ENCODE measurements around the gene TMSB10. TPM values are rescaled to one million over a fixed set of nuclear protein-coding genes. Genes with fewer than 3 reads are reported as not detected.
A peak's percentile ranks its signal among the peaks of the same experiment; 100 is the strongest.

Gene TMSB10
- total and polyA plus RNA-seq, 2 donors (not counting 1 experiment from before 2014, with no cell fraction given), result 7,414 to 8,130 TPM

DNA sequence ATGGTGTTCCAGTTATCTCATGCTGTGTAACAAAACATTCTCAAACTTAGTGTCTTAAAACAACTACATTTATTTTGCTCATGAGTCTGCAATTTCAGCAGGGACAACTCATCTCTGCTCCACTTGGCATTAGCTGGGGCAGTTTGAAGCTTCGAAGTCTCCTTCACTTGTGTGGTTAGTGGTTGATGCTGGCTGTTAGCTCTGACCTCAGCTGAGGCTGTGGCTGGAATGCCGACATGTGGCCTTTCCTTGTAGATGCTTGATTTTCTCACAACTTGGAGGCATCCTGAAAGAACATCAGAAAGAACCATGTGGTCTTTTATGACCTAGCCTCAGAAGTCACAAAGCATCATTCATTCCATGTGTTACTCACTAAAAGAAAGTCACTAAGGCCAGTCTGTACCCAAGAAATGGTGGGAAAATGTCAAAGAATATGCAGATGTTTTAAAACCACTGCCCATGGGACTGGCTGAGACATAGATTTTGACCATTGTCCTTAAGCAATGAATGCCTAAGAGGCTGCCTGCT is 3.8 kb upstream of the TMSB10 start:
- no peaks in the 10 kb centered on the region for H3K27me3 ChIP-seq (ENCODE audit: control insufficient read depth, insufficient read depth, low read length)
- H3K4me1 ChIP-seq (ENCODE audit: control insufficient read depth, extremely low read depth, insufficient read depth, low read length), result peaks cover 7% of the 10 kb centered on the region
- DNase-seq (ENCODE audit: low read depth in 2 of 2), result peak; percentile 91 to 94
- H2AFZ ChIP-seq (ENCODE audit: low read length), result no peak overlapping the region
- no peak overlapping the region for H3K9ac ChIP-seq (ENCODE audit: insufficient read depth, low read length)
- H3K9me3 ChIP-seq (ENCODE audit: control insufficient read depth, insufficient read depth, low read depth, low read length), result no peaks in the 10 kb centered on the region
- no peaks in the 10 kb centered on the region for H3K36me3 ChIP-seq (ENCODE audit: control insufficient read depth, insufficient read depth, low read length)
- TF ChIP-seq EZH2 (IDR thresholded peaks at IDR 0.05; ENCODE audit: low read length, missing control alignments) (no peak), CTCF (conservative IDR thresholded peaks at IDR 0.05 in 1 of 2, IDR thresholded peaks at IDR 0.05 in 1 of 2; ENCODE audit: low read depth in 1 of 2, low read length in 2 of 2) (no peak)
- H4K20me1 ChIP-seq (ENCODE audit: control insufficient read depth, extremely low read depth, insufficient read depth, low read length), result no peaks in the 10 kb centered on the region
- H3K4me3 ChIP-seq (replicated peaks in 1 of 4; ENCODE audit: control extremely low read depth in 1 of 4, insufficient read depth in 1 of 4, low read depth in 3 of 4, low read length in 4 of 4), result no peak overlapping the region
- H3K27ac ChIP-seq (ENCODE audit: insufficient read depth, low read length), result no peak overlapping the region
- H3K4me2 ChIP-seq (ENCODE audit: extremely low read depth, insufficient read depth, low read length), result no peak overlapping the region
- peaks cover 12% of the 10 kb centered on the region for H3K79me2 ChIP-seq (ENCODE audit: control insufficient read depth, insufficient read depth, low read length)

GRCh38 chr2:84902526-84902925 is 2.9 kb upstream of the TMSB10 start:
- no peak overlapping the region for H3K27ac ChIP-seq (ENCODE audit: insufficient read depth, low read length)
- peaks cover 5% of the 10 kb centered on the region for H3K4me1 ChIP-seq (ENCODE audit: control insufficient read depth, extremely low read depth, insufficient read depth, low read length)
- no peak for DNase-seq (ENCODE audit: low read depth in 2 of 2)
- no peak overlapping the region for H2AFZ ChIP-seq (ENCODE audit: low read length)
- no peaks in the 10 kb centered on the region for H3K27me3 ChIP-seq (ENCODE audit: control insufficient read depth, insufficient read depth, low read length)
- no peaks in the 10 kb centered on the region for H4K20me1 ChIP-seq (ENCODE audit: control insufficient read depth, extremely low read depth, insufficient read depth, low read length)
- H3K9me3 ChIP-seq (ENCODE audit: control insufficient read depth, insufficient read depth, low read depth, low read length), result no peaks in the 10 kb centered on the region
- TF ChIP-seq EZH2 (IDR thresholded peaks at IDR 0.05; ENCODE audit: low read length, missing control alignments) (no peak), CTCF (conservative IDR thresholded peaks at IDR 0.05 in 1 of 2, IDR thresholded peaks at IDR 0.05 in 1 of 2; ENCODE audit: low read depth in 1 of 2, low read length in 2 of 2) (no peak)
- H3K79me2 ChIP-seq (ENCODE audit: control insufficient read depth, insufficient read depth, low read length), result peaks cover 17% of the 10 kb centered on the region
- H3K9ac ChIP-seq (ENCODE audit: insufficient read depth, low read length), result no peak overlapping the region
- H3K4me2 ChIP-seq (ENCODE audit: extremely low read depth, insufficient read depth, low read length), result no peak overlapping the region
- no peaks in the 10 kb centered on the region for H3K36me3 ChIP-seq (ENCODE audit: control insufficient read depth, insufficient read depth, low read length)
- no peak overlapping the region for H3K4me3 ChIP-seq (replicated peaks in 1 of 4; ENCODE audit: control extremely low read depth in 1 of 4, insufficient read depth in 1 of 4, low read depth in 3 of 4, low read length in 4 of 4)

DNA sequence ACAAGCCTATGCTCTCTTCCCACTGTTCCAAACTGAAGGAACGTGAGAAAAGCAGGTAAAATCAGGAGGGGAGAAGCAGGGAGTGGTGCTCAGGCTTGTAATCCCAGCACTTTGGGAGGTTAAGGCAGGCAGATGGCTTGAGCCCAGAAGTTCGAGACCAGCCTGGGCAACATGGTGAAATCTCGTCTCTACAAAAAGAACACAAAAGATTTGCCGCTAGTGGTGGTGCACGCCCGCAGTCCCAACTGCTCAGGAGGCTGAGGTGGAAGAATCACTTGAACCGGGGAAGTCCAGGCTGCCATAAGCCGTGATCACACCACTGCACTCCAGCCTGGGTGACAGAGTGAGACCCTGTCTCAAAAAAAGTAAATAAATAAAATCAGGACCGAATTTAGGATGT is 1.3 kb upstream of the TMSB10 start:
- H2AFZ ChIP-seq (ENCODE audit: low read length), result no peak overlapping the region

More for the DNA sequence above, 1.3 kb upstream of the TMSB10 start:
- Histone ChIP-seq H3K9ac (ENCODE audit: insufficient read depth, low read length) (no peak overlapping the region), H3K27me3 (ENCODE audit: control insufficient read depth, insufficient read depth, low read length) (no peaks in the 10 kb centered on the region), H4K20me1 (ENCODE audit: control insufficient read depth, extremely low read depth, insufficient read depth, low read length) (no peaks in the 10 kb centered on the region), H3K9me3 (ENCODE audit: control insufficient read depth, insufficient read depth, low read depth, low read length) (no peaks in the 10 kb centered on the region), H3K4me1 (ENCODE audit: control insufficient read depth, extremely low read depth, insufficient read depth, low read length) (peaks cover 5% of the 10 kb centered on the region), H3K36me3 (ENCODE audit: control insufficient read depth, insufficient read depth, low read length) (no peaks in the 10 kb centered on the region), H3K27ac (ENCODE audit: insufficient read depth, low read length) (no peak overlapping the region), H3K79me2 (ENCODE audit: control insufficient read depth, insufficient read depth, low read length) (peaks cover 17% of the 10 kb centered on the region), H3K4me2 (ENCODE audit: extremely low read depth, insufficient read depth, low read length) (no peak overlapping the region), H3K4me3 (replicated peaks in 1 of 4; ENCODE audit: control extremely low read depth in 1 of 4, insufficient read depth in 1 of 4, low read depth in 3 of 4, low read length in 4 of 4) (peak overlapping the region in 2 of 4 experiments; percentile 77 to 98)
- no peak for DNase-seq (ENCODE audit: low read depth in 2 of 2)
- TF ChIP-seq CTCF (conservative IDR thresholded peaks at IDR 0.05 in 1 of 2, IDR thresholded peaks at IDR 0.05 in 1 of 2; ENCODE audit: low read depth in 1 of 2, low read length in 2 of 2) (no peak), EZH2 (IDR thresholded peaks at IDR 0.05; ENCODE audit: low read length, missing control alignments) (no peak)
